Mesendoderm (in vitro differentiated cells): ENCODE results near the gene CDC6.

ENCODE experiments used
- DNase-seq: peaks from one replicate; pipeline ENCODE4 v3.0.0; 2013
- H2AK5ac ChIP-seq: 2 replicates; pipeline ENCODE4 v1.6.1; 2013; ENCODE audit warnings: low read length, inconsistent platforms
- H2BK120ac ChIP-seq: 2 replicates; pipeline ENCODE4 v1.6.1; 2013; ENCODE audit warnings: low read depth, mild to moderate bottlenecking, low read length, moderate library complexity, mixed read lengths
- H2BK15ac ChIP-seq: replicated peaks from 2 replicates; pipeline ENCODE4 v1.6.1; 2013; ENCODE audit warnings: low read depth, mild to moderate bottlenecking, moderate library complexity
- H2BK5ac ChIP-seq: 2 replicates; pipeline ENCODE4 v1.6.1; 2013; ENCODE audit warnings: low read length, inconsistent platforms
- H3K18ac ChIP-seq: 2 replicates; pipeline ENCODE4 v1.6.1; 2013; ENCODE audit warnings: mild to moderate bottlenecking, low read length, mixed read lengths
- H3K23ac ChIP-seq: one replicate; pipeline ENCODE4 v1.6.1; 2013; ENCODE audit warnings: low read length
- H3K27ac ChIP-seq: 2 replicates; pipeline ENCODE4 v1.5.1; 2013; ENCODE audit warnings: low read depth, mild to moderate bottlenecking, inconsistent platforms, low read length, moderate library complexity
- H3K27me3 ChIP-seq: 2 replicates; pipeline ENCODE4 v1.6.1; 2013; ENCODE audit warnings: low read length, control low read depth, mild to moderate bottlenecking, inconsistent platforms; ENCODE audit not compliant: insufficient read depth, poor library complexity
- H3K36me3 ChIP-seq: 2 replicates; pipeline ENCODE4 v1.6.1; 2013; ENCODE audit warnings: low read length, inconsistent platforms; ENCODE audit not compliant: control insufficient read depth, insufficient read depth
- H3K4ac ChIP-seq: one replicate; pipeline ENCODE4 v1.6.1; 2013; ENCODE audit warnings: low read depth, mild to moderate bottlenecking, low read length, moderate library complexity
- H3K4me1 ChIP-seq: 2 replicates; pipeline ENCODE4 v1.6.1; 2013; ENCODE audit warnings: low read depth, low read length, inconsistent platforms; ENCODE audit not compliant: control insufficient read depth
- H3K4me2 ChIP-seq: 2 replicates; pipeline ENCODE4 v1.6.1; 2013; ENCODE audit warnings: low read length
- H3K4me3 ChIP-seq: 2 replicates; pipeline ENCODE4 v1.5.1; 2013; ENCODE audit warnings: mild to moderate bottlenecking, low read length
- H3K56ac ChIP-seq: one replicate; pipeline ENCODE4 v1.6.1; 2013; ENCODE audit warnings: low read length
- H3K79me1 ChIP-seq: 2 replicates; pipeline ENCODE4 v1.6.1; 2013; ENCODE audit warnings: low read length, inconsistent platforms
- H3K79me2 ChIP-seq: 2 replicates; pipeline ENCODE4 v1.6.1; 2013; ENCODE audit warnings: mild to moderate bottlenecking, low read length; ENCODE audit not compliant: control insufficient read depth, insufficient read depth
- H3K9ac ChIP-seq: 2 replicates; pipeline ENCODE4 v1.6.1; 2013; ENCODE audit warnings: low read length, inconsistent platforms
- H4K5ac ChIP-seq: one replicate; pipeline ENCODE4 v1.6.1; 2013; ENCODE audit warnings: low read length
- H4K8ac ChIP-seq: one replicate; pipeline ENCODE4 v1.6.1; 2013; ENCODE audit warnings: low read depth, mild to moderate bottlenecking, control low read depth, low read length, moderate library complexity
- WGBS: extraction: QIAGEN DNeasy Blood & Tissue Kit; methylation state at CpG from one replicate; pipeline ENCODE4 v1.1.7; 2013; ENCODE audit warnings: low lambda C conversion rate, missing lambda C conversion rate; ENCODE audit not compliant: insufficient coverage; ENCODE audit errors: extremely low coverage; 5-methylcytosine and 5-hydroxymethylcytosine counted together

The CDC6 gene

DNA sequence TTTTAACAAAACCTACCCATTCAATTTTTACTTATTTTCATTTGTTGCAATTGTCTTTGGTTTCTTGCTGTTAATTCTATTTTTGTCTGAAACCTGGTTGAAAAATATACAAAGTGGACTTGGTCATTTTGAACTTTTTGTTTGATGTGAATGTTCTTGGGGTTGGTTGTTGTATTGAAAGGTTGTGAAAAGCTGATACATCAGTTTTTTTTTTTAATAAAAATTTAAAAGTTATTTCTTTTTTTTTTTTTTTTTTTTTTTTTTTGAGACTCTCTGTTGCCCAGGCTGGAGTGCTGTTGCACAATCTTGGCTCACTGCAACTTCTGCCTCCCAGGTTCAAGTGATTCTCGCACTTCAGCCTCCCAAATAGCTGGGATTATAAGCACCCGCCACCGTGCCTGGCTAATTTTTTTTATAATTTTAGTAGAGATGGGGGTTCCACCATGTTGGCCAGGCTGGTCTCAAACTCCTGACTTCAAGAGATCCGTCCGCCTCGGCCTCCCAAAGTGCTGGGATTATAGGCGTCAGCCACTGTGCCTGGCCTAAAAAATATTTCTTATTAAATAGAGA, 39.7 kb upstream of the CDC6 start:
- Histone ChIP-seq H3K18ac (no peak overlapping the region), H3K4ac (no peak overlapping the region), H3K36me3 (no peaks in the 10 kb centered on the region), H2AK5ac (no peak overlapping the region), H3K4me1 (no peaks in the 10 kb centered on the region), H3K56ac (no peak overlapping the region), H3K23ac (no peak overlapping the region), H4K8ac (no peak overlapping the region), H3K4me3 (no peak overlapping the region), H3K27me3 (no peaks in the 10 kb centered on the region), H3K79me2 (peaks cover 2% of the 10 kb centered on the region), H3K4me2 (no peak overlapping the region), H3K27ac (no peak overlapping the region), H2BK15ac (no peak overlapping the region), H4K5ac (no peak overlapping the region), H3K79me1 (peaks cover 2% of the 10 kb centered on the region), H2BK120ac (no peak overlapping the region), H3K9ac (no peak overlapping the region), H2BK5ac (no peak overlapping the region)
- DNase-seq = no peak
- no CpG with 5 or more reads among the region's 7 CpGs for WGBS

DNA sequence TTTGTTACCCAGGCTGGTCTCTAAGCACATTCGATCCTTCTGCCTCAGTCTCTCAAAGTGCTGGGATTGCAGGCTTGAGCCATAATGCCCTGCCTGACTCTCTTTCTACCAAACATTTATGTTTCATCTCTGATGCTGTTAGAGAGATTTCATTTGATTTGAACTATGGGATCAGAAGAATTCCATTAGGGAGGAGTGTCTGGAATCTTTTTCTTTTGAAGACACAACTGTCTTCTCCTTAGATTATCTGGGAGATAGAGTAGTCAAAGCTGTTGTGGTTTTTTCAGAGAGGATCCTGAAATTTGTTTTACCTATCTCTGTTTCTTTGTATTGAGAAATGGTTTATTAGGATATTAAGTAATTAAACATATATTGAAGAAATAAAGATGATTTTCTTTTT, 39.2 kb upstream of the CDC6 start:
- H3K18ac ChIP-seq = no peak overlapping the region
- no peaks in the 10 kb centered on the region for H3K27me3 ChIP-seq
- no peak overlapping the region for H2BK5ac ChIP-seq
- no peak overlapping the region for H2BK15ac ChIP-seq
- no peak overlapping the region for H4K5ac ChIP-seq
- no peak overlapping the region for H3K4ac ChIP-seq
- H3K23ac ChIP-seq = no peak overlapping the region
- no peak overlapping the region for H3K4me3 ChIP-seq
- H3K4me2 ChIP-seq = no peak overlapping the region
- H3K27ac ChIP-seq = no peak overlapping the region
- H2AK5ac ChIP-seq = no peak overlapping the region
- no peaks in the 10 kb centered on the region for H3K36me3 ChIP-seq
- no peak overlapping the region for H3K56ac ChIP-seq
- no peak overlapping the region for H4K8ac ChIP-seq
- no CpG with 5 or more reads among the region's 1 CpG for WGBS
- peaks cover 2% of the 10 kb centered on the region for H3K79me2 ChIP-seq
- H3K79me1 ChIP-seq = peaks cover 2% of the 10 kb centered on the region
- H3K9ac ChIP-seq = no peak overlapping the region
- H2BK120ac ChIP-seq = no peak overlapping the region
- no peak for DNase-seq
- no peaks in the 10 kb centered on the region for H3K4me1 ChIP-seq

DNA sequence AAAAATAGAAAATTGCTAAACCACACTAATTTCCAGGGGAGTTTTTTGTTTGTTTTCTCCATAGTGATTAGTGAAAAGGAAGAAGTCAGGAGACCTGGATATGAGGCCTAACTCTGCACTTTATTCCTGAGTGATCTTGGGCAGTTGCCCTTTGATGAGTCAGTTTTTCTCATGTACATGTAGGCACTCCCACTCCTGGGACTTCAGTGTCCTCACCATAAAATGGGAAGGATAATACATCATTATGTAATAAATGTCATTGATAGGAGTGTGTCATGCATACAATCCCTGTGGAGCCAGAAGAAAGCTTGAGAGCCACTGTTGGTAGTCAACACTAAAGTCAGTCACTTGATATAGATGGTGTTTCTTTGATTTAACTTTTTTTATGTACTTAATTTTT, 36.1 kb upstream of the CDC6 start:
- Histone ChIP-seq H2AK5ac (no peak overlapping the region), H4K8ac (no peak overlapping the region), H2BK5ac (no peak overlapping the region), H3K36me3 (no peaks in the 10 kb centered on the region), H2BK15ac (no peak overlapping the region), H3K79me2 (no peaks in the 10 kb centered on the region), H3K27ac (no peak overlapping the region), H3K23ac (no peak overlapping the region), H3K9ac (no peak overlapping the region), H3K4me3 (no peak overlapping the region), H4K5ac (no peak overlapping the region), H3K56ac (no peak overlapping the region), H3K27me3 (no peaks in the 10 kb centered on the region), H3K4me1 (no peaks in the 10 kb centered on the region), H3K79me1 (no peaks in the 10 kb centered on the region), H3K18ac (no peak overlapping the region), H2BK120ac (no peak overlapping the region), H3K4me2 (no peak overlapping the region), H3K4ac (no peak overlapping the region)
- DNase-seq = no peak

DNA sequence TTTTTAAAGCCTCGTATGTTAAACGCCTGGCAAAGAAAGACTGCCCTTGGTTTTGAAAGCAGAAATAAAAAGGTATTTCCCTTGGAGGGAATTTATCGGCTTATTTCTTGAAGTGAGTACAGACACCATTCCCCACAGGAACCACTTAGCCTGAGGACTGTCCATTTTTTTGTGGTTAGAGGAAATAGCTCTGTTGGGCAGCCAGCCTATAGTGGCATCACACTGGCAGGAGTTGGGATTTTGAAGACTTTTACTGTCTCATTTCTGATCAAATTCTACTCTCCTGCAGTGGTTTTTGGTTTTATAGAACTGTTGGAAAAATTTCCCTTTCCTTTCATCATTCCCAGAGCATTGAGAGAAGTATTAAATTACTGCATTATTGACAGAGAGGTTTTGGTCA, 34.1 kb upstream of the CDC6 start:
- H3K36me3 ChIP-seq = no peaks in the 10 kb centered on the region
- no peak overlapping the region for H3K56ac ChIP-seq
- no peaks in the 10 kb centered on the region for H3K79me1 ChIP-seq
- H3K4me1 ChIP-seq = no peaks in the 10 kb centered on the region
- H3K4ac ChIP-seq = no peak overlapping the region
- WGBS = no CpG with 5 or more reads among the region's 3 CpGs
- H2AK5ac ChIP-seq = no peak overlapping the region
- H4K8ac ChIP-seq = no peak overlapping the region
- H3K18ac ChIP-seq = no peak overlapping the region
- H3K27me3 ChIP-seq = no peaks in the 10 kb centered on the region
- no peak overlapping the region for H3K23ac ChIP-seq
- no peak overlapping the region for H2BK5ac ChIP-seq
- DNase-seq = no peak
- no peak overlapping the region for H3K4me2 ChIP-seq
- H3K9ac ChIP-seq = no peak overlapping the region
- no peak overlapping the region for H2BK120ac ChIP-seq
- H3K4me3 ChIP-seq = no peak overlapping the region
- no peaks in the 10 kb centered on the region for H3K79me2 ChIP-seq
- no peak overlapping the region for H4K5ac ChIP-seq
- H2BK15ac ChIP-seq = no peak overlapping the region
- no peak overlapping the region for H3K27ac ChIP-seq

DNA sequence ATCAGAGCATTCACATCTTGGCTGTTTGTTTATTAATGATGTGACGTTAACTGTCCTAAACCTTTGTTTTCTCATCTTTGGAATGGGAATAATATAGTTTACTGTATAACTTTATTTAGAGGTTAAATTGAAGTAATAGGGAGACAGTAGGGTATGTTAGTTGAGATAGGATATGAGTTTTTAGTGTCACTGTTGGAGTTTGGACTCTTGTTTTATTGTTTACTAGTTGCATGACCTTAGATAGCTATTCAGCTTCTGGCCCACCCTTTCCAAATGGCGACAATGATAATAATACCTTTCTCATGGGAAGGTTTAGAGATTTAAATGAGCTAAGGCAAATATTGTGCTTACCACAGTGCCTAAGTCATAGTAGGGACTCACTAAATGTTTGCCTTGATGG, 28.2 kb upstream of the CDC6 start:
- Histone ChIP-seq H3K18ac (no peak overlapping the region), H4K5ac (no peak overlapping the region), H3K56ac (no peak overlapping the region), H3K4ac (no peak overlapping the region), H3K23ac (no peak overlapping the region), H3K9ac (no peak overlapping the region), H2BK5ac (no peak overlapping the region), H3K27ac (no peak overlapping the region), H3K4me2 (no peak overlapping the region), H3K79me1 (no peaks in the 10 kb centered on the region), H3K4me3 (no peak overlapping the region), H2BK15ac (no peak overlapping the region), H3K27me3 (no peaks in the 10 kb centered on the region), H2BK120ac (no peak overlapping the region), H3K79me2 (no peaks in the 10 kb centered on the region), H4K8ac (no peak overlapping the region), H3K4me1 (peaks cover 2% of the 10 kb centered on the region), H3K36me3 (peaks cover 4% of the 10 kb centered on the region), H2AK5ac (no peak overlapping the region)
- no peak for DNase-seq
- no CpG with 5 or more reads among the region's 2 CpGs for WGBS

DNA sequence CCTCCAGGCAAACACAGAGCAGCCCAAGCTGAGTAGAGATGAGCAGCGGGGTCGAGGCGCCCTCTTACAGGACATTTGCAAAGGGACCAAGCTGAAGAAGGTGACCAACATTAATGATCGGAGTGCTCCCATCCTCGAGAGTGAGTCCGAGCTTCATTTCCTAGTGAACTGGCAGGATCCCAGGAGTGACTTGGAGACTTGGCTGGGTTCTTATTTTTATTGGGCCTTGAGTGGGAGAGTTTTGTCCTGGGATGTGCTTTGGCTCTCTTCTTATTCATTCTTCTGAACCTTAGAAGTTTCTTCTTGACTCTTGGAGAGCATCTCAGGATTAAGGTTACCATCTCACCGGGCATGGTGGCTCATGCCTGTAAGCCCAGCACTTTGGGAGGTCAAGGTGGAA, 27.2 kb upstream of the CDC6 start:
- Histone ChIP-seq H2AK5ac (no peak overlapping the region), H3K4me1 (peaks cover 5% of the 10 kb centered on the region), H3K18ac (no peak overlapping the region), H3K23ac (no peak overlapping the region), H4K8ac (no peak overlapping the region), H3K4me2 (no peak overlapping the region), H2BK5ac (no peak overlapping the region), H2BK15ac (no peak overlapping the region), H3K56ac (no peak overlapping the region), H3K9ac (no peak overlapping the region), H3K4me3 (no peak overlapping the region), H3K27me3 (no peaks in the 10 kb centered on the region), H3K79me2 (no peaks in the 10 kb centered on the region), H3K36me3 (peaks cover 4% of the 10 kb centered on the region), H3K79me1 (no peaks in the 10 kb centered on the region), H3K4ac (no peak overlapping the region), H2BK120ac (no peak overlapping the region), H3K27ac (no peak overlapping the region), H4K5ac (no peak overlapping the region)
- DNase-seq = no peak
- no CpG with 5 or more reads among the region's 7 CpGs for WGBS
